Neural cell (in vitro differentiated cells): ENCODE data around the gene UCN2.

Experiments used
- EP300 ChIP-seq: fragments of 450-650 bp; conservative IDR thresholded peaks from 2 replicates; pipeline ENCODE4 v1.6.1; 2014; ENCODE audit warnings: antibody characterized with exemption, mild to moderate bottlenecking, moderate library complexity; ENCODE audit not compliant: poor library complexity, severe bottlenecking
- EZH2 ChIP-seq: fragments of 200-600, 300-800 bp; shearing (Covaris generic), sonication (generic); IDR thresholded peaks from 2 replicates; pipeline ENCODE4 v1.6.1; 2014; ENCODE audit warnings: antibody characterized with exemption, low read length, borderline replicate concordance, mild to moderate bottlenecking; ENCODE audit not compliant: insufficient read depth, poor library complexity, severe bottlenecking
- MXI1 ChIP-seq: fragments of 450-650 bp; conservative IDR thresholded peaks from 2 replicates; pipeline ENCODE4 v1.6.1; 2014; ENCODE audit warnings: antibody characterized with exemption, mild to moderate bottlenecking; ENCODE audit not compliant: poor library complexity, severe bottlenecking
- SMC3 ChIP-seq: fragments of 450-650 bp; conservative IDR thresholded peaks from 2 replicates; pipeline ENCODE4 v1.6.1; 2014; ENCODE audit warnings: antibody characterized with exemption, mild to moderate bottlenecking, moderate library complexity; ENCODE audit not compliant: poor library complexity
- TAF1 ChIP-seq: IDR thresholded peaks from 2 replicates; pipeline ENCODE4 v1.6.1; 2012; ENCODE audit warnings: low read depth
- TF ChIP-seq, protein P1 (sequence below): fragments of 450-650 bp; IDR thresholded peaks from 2 replicates; pipeline ENCODE4 v1.5.1; 2014; ENCODE audit warnings: antibody characterized with exemption, mild to moderate bottlenecking, moderate library complexity; ENCODE audit not compliant: poor library complexity, severe bottlenecking

DNA sequence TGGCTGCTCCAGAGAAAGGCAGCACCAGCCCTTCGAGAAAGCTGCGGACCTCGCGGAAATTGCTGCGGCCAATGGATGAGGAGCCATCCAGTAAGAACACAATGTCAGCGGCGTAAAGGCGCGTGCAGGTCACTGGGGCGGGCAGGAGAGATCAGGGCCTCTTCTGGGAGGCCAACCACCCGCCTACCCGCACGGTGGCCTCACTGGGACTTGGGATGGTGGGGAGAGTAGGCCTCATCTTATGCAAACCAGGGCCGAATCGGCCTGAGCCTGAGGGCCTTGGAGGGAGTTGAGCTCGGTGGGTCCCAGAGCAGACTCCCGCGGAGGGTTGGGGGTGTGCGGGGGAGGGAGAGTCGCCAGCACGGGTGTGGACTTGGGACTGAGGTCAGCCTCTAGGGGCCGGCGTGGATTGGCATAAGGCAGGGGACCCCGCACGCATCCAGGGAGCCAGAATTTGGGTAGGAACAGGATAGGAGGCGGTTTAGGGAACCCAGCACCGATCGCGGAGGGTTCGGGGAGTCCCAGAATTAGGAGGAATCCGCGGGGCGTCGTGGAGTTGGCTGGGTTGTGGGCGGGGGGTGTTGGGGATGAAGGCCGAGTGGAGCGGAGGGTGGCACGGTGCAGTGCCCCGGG lies 31.0 kb upstream of the UCN2 start:
- no peak for TF ChIP-seq EP300
- no peak for TF ChIP-seq EZH2
- no peak for TF ChIP-seq MXI1
- TF ChIP-seq, protein P1, sequence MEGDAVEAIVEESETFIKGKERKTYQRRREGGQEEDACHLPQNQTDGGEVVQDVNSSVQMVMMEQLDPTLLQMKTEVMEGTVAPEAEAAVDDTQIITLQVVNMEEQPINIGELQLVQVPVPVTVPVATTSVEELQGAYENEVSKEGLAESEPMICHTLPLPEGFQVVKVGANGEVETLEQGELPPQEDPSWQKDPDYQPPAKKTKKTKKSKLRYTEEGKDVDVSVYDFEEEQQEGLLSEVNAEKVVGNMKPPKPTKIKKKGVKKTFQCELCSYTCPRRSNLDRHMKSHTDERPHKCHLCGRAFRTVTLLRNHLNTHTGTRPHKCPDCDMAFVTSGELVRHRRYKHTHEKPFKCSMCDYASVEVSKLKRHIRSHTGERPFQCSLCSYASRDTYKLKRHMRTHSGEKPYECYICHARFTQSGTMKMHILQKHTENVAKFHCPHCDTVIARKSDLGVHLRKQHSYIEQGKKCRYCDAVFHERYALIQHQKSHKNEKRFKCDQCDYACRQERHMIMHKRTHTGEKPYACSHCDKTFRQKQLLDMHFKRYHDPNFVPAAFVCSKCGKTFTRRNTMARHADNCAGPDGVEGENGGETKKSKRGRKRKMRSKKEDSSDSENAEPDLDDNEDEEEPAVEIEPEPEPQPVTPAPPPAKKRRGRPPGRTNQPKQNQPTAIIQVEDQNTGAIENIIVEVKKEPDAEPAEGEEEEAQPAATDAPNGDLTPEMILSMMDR = no peak
- TF ChIP-seq SMC3 = no peak
- TF ChIP-seq TAF1 = no peak
